HG03442 (cell line): Measurements from ENCODE around the gene OBI1.
"Not testable (repeated sequence)": the region's sequence is repeated elsewhere in the genome, so short reads cannot be mapped to it uniquely, and the experiment has no call there.

ENCODE experiments used
- ATAC-seq: cut with Tn5 transposase; IDR thresholded peaks from one replicate; pipeline ENCODE4 v1.9.1; 2021; ENCODE audit warnings: mild to moderate bottlenecking, moderate library complexity; ENCODE audit not compliant: unreplicated experiment

Gene OBI1

DNA sequence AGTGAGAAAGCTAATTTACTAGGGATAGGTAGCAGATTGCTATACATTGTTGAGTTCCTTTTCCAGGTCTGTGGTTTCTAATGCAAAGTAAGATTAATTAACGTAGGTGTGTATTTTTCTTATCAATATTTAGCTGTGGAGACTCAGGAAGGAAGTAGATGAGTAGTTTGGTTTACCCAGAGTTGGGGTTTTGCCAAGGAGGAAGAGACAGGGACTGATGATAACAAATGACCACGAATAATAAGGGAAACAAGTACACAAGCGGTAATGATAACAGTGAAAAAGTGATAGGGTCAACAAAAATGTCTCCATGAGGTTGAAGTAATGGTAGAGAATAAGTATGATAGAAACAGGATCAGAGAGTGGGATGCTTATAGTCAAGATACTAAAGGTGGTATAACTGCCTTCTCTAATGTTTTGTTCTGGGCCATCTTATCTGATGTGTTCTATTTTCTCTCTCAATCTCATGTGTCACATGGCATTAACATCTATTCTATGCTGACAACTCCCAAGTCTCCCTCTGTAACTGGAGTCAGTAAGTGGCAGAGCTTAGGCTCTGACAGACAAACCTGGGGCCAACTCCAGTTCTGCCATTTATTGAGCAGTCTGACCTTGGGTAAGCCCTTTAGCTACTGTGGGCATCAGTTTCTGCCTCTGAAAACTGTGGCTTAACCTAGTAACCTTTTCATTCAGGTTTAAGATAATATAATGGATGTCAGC, 8.8 kb downstream of the OBI1 start:
- no peak for ATAC-seq

DNA sequence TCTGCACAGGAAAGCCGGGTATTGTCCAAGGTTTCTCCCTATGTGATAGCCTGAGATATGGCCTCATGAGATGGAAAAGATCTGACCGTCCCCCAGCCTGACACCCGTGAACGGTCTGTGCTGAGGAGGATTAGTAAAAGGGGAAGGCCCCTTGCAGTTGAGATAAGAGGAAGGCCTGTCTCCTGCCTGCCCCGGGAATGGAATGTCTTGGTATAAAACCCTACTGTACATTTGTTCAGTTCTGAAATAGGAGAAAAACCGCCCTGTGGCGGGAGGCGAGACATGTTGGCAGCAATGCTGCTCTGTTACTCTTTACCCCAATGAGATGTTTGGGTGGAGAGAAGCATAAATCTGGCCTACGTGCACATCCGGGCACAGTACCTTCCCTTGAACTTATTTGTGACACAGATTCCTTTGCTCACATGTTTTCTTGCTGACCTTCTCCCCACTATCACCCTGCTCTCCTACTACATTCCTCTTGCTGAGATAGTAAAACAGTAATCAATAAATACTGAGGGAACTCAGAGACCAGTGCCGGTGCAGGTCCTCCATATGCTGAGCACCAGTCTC, 11.8 kb downstream of the OBI1 start:
- not testable (repeated sequence) for ATAC-seq

DNA sequence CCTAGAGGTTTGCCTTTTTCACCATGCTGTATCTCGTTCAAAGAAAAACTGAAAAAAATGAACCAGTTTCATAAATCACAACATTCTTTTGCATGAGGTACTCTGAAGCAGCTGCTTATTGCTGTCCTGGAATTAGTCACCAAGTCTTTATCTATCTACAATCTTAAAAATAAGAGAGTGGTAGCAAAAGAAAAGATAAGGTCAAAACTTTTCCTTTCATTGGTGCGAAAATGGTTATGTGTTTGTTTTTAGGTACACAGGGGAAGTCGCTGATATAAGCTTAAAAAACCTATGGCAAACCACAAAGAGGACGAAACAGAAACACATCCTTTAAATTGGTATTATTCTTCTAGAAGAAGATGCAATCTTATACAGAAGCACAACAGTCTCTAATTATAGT, 20.7 kb downstream of the OBI1 start:
- peak; percentile 75 for ATAC-seq

DNA sequence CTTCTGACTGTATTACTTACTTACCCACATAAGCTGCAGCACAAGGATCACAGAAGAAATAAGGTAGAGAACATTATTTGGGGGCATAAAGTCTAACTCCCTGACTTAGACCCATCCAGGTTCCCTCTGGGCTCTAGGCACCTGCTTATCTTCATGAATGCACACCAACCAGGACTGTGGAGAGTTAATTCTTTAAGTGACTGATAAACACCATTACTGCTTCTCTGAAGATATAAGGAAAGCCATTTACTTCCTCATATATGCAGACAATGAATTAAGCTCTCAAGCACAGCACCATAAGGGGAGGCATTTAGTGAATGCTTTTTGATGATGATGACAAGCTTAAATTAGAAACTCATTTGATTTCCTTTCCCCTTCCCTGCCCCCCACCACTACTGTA, 22.5 kb downstream of the OBI1 start:
- ATAC-seq, result no peak

DNA sequence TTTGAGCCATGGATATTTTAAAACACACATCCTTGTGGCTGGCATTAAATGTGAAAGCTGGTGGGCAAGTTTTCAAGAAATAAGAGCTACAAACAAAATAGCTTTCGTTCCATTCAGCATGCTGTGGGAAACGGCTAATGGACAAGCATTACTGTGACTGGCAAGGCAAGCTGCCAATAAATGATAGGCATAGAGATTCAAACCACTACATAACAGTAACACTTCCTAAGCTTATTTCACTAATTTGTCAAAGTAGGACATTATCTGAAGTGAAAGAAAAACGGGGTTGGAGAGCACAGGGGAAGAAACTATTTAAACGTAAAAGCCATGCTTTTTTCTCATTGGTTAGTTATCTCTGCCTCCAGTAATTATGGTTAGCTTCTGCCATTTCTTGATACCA, 26.0 kb downstream of the OBI1 start:
- no peak for ATAC-seq

DNA sequence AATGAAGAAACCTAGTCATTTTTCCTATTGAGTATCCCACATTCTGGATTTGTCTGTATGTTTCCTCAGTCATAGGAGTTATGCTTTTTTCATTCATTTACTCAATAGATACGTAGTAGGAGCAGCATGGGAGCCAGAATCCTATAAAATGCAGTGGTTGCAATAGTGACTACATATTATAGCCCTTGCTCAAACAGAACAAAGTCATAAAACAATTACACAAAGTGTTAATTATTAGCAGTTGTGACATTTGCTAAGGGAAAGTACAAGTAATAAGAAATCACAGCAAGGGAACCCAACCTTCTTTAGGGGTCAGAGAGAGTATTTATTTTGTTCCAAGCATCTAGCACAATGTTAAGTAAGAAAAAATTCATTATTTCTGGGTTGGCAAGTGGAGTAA, 27.9 kb downstream of the OBI1 start:
- ATAC-seq, result no peak

DNA sequence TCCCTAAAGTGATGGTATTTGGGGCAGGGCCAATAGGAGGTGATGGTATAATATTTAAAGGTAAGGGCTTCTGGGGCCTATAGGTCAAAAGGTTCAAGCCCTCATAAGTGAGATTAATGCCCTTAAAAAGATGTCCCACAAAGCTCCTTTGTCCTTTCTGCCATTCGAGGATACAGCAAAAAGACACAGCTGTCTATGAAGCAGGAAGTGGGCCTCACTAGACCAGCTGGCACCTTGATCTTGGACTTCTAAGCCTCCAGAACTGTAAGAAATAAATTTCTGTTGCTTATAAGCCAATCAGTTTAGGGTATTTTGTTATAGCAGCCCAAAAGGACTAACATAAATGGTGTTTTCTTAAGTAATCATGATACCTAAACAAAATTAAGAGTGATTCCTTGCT, 28.4 kb downstream of the OBI1 start:
- ATAC-seq, result no peak

DNA sequence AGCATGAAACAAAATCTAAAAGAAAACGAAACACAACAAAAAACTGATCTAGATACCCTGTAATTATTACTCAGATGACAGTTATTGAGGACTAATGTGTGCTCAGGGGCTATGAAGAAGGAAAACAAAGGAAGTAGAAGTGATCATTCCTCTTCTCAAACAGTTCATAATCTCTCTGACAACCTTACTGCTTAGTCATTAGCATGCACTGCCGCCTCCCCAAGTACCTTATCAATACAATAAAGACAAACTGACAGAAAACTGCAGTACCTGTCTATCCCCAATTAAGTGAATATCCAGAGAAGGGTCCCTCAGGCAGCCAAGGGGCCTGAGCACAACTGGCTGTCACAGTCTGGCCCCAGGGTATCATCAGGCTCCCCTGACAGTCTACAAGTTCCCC, 33.6 kb downstream of the OBI1 start:
- no peak for ATAC-seq

DNA sequence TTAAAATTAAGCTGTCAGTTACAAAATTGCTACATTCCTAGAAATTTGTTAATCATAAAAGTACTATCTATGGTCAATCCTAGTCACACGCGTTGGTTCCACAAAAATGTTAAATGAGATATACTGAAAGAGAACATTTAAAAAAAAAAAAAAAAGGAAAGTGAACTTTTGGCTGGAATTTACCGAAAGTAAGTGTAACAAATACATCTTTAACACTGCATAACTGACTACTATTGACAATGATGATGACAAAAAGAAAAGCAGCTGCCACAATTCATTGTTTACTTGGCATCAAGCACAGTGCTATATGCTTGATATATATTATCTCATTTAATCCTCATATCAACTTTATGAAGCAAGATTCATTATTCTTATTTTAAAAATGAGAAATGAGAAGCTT, 35.8 kb downstream of the OBI1 start:
- ATAC-seq, result no peak

DNA sequence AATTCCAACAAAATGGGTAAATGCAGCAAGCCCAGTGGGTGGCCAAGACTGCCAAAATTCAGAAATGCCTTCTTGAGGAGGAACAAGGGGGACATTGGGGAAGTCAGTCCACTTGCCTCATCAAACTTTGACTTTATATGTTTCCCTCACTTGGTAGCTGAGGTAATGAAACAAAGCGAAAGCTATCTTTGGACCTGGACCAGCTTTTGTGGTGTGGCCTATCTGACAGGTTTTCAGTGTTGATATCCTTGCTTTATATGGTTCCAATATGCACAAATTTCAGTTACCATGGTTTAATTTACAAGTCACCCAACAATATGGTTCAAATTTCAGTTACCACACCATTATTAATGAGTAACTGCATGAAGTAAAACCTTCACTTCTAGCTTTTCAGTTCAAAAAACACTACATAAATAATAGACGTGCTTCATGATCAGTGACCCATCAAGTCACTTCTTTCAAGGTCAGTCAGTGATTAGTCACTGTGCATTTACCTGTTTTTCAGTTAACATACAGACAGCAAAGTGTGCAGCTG, 38.0 kb downstream of the OBI1 start:
- no peak for ATAC-seq

DNA sequence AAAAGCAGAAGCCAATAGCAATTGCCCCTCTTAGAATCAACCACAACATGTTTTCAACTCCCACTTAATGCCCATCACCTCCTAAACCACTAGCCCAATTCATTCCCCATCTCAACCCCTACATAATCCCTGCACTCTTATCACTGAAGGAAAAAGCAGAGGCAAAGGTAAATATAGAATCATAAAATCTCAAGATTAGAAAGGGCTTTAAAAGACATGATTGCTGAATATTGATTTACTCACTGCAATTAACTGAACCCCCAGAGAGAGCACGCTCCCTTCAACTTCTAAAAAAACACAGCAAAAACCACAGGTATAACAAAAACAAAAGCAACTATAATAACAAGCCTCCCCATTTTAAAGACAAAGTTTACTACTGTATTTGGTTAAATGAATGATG, 40.5 kb downstream of the OBI1 start:
- no peak for ATAC-seq

DNA sequence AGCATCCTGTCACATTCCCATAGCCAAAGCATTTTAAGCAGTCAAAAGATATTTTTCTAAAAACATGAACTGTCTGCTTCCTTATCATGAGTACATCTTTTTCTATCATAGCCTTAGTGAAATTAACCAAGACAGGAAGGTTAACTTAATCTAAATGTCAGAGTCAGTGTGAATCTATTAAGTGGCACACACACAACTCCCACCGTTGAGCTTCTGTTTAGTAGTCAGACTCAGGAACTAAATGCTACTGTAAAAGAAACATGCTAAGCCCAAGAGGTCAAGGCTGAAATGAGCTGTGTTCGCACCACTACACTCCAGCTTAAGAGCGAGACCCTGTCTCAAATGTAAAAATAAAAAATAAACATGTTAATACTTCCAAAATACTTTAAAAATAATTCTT, 47.9 kb downstream of the OBI1 start:
- no peak for ATAC-seq

DNA sequence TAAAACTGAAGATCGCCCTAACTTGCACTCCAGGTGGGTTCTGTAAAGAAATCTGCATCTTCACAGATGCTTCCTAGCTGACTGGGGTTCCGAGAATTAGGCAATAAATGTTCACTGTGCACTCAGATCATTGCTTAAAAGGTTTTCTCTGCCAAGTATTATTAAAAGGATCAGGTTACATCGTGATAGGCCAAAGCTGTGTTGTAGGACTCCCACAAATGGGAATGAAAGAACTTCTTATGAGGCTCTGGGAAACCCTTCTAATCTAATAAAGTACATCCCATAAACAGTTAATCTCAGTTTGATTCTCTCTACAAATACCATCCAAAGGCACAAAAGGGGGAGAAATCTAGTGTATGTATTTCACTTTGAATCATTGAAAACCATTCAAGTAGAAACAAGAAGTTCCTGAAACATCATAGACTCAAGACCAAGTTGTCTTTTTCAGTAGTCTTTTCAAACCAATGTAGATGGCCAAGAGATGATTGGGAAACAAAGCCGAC, 48.5 kb downstream of the OBI1 start:
- no peak for ATAC-seq

DNA sequence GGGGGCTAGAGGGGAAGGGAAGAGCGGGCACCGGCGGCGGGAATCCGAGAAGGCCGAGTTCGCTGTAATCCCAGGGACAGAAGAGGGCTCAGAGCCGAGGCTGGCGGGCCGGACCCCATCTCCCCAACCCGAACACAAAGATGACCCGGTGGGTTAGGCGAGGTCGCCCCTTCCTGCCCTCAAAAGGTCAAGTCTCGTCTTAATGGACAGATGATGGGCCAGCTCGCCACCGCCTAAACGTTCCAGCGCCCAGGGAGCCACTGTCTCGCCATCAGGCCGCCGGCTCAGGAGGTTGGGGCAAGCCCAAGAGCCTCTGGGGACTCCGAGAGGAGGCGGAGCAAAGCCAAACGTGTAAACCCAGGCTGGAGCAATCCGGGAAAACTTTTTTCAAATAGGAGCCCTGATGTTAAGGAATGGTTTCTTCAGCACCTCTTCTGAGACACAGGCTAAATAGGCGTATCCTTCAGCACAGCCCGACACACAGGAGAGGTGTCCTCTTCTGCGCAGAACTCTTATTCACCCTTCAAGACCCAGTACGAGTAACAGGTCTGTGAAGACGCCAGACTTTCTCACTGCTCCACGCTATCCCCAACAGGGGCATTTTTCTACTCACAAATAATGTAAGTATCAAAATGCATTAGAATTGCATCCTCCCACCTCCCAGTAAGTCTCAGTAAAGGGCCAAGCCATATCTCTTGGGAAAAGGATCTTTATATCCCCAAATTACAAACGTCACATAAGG, 49.3 kb downstream of the OBI1 start:
- no peak for ATAC-seq

DNA sequence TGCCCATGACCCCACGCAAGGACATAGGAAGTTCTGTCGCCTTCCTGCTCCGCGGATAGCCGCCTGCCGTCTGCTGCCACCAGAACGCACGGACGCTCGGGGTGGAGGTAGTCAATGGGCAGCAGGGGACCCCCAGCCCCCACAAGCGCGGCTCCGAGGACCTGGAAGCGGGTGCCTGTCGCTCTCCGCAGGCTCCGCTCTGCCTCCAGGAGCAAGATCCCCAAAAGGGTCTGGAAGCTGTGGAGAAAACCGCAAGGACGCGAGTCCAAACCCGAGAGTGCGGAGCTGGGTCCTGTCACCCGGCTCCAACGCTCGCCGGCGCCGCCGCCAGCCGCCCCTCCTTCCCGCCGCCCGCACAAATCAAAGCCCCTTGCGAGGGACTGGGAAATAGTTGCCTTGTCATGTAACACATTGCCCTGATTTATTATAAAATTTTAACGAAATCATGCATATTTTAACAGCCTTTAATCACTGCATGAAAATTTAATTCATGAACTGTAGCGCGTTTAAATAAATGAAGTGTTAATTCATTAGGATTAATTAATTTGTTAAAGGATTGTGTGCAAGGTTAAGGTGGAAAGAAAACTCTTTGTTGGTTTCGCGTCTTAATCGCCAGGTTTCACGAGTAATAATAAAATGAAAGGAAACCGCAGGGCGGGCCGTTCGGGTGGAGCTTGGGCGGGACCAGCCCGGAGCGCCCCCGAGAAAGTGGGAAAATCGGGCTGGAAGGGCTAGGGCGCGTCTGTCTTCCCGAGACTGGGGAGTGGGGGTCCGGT, 50.1 kb downstream of the OBI1 start:
- no peak for ATAC-seq

DNA sequence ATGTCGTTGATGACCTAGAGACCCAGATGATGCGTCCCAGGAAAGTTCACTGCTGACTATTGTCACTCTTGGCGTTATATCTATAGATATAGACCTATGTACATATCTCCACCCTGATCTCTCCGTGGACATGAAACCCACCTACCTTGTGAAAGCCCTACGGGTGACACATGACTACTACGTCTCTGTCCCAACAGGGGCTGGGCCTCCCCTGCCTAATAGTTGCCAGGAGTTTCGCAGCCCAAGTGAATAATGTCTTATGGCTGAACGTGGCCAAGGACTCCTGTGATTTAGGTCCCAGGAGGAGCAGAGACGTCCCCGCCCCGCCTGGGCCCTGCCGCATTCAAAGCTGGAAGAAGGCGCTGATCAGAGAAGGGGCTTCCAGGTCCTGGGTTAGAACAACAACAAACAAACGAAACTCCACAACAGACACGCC, 50.7 kb downstream of the OBI1 start:
- no peak for ATAC-seq

DNA sequence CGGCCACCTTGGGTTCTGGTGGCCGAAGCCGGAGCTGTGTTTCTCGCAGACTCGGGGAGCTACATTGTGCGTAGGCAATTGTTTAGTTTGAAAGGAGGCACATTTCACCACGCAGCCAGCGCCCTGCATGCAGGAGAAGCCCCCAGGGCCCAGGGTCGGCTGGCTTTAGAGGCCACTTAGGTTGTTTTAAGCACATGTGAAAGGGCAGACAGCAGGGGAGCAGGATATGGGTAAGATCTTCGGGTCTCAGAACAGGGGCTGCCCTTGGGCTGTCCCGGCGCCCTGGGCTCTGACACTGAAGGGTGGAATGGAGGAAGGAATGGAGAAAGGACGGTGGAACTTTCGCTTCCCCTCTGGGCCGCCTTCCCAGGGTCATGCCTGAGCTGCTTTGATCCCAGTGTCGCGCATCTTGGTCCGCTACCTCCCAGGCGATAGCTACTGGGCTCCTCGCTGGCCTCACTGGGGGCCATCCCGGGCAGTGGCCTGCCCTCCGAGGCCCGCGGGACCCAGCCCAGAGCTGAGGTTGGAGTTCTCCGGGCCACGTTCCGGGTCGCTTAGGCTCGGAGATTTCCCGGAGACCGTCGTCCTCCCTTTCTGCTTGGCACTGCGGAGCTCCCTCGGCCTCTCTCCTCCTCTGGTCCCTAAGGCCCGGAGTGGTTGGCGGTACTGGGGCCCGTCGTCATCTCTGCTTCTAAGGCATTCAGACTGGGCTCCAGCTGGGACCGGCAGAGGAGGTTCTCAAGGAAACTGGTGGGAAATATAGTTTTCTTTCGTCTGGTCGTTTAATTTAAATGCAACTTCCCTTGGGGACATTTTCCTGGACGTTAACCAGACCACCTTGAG, 51.3 kb downstream of the OBI1 start:
- ATAC-seq, result no peak

DNA sequence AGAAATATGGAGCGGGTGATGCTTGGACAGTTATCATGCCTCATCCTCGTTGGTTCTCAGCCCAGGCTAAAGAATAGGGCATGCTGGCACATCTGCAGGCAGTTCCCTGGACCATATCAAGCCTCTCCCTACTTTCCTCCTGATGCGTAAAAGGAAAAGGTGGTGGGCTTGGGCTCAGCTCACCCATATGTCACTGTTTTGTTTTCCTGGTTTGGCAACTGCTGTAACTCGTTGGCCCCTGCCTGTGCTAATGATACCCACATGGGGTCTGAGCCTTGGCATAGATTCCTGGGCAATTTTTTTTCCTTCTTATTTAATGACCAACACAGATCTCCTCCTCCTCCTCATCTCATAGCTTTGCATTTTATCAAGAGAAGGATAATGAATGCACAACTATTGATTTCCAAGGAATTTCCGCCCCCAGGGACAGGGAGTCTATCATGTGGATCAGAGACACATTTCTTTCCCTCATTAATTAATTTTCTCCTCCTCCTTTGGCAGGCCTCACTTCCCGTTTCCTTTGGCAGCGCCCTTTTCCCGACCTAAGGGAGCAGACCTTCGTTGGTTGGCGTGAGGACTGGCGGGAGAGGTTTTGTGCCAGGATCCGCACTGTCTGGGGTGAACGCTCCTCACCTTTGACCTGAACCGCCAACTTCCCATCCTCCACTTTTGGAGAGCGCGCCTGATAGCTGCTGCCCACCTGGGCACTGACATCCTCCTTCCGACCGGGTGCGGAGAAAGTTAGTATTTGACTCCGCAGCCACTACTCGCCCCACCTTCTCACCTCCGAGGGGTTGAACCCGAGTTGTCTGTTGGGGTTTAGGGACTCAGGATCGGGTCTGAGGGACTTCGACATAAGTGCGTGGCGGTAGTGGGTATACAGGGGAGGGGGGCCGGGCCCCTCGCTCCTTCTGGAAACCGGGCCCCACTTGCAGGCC, 52.2 kb downstream of the OBI1 start:
- ATAC-seq, result no peak
